ENCODE measurements around the gene PDZRN3. TPM values are rescaled to one million over a fixed set of nuclear protein-coding genes. Genes with fewer than 3 reads are reported as not detected.

The PDZRN3 gene
- total and polyA plus RNA-seq, 2 of the 13 experiments (the other 11 are each of a cell fraction or from before 2014, with no cell fraction given), result not detected

DNA sequence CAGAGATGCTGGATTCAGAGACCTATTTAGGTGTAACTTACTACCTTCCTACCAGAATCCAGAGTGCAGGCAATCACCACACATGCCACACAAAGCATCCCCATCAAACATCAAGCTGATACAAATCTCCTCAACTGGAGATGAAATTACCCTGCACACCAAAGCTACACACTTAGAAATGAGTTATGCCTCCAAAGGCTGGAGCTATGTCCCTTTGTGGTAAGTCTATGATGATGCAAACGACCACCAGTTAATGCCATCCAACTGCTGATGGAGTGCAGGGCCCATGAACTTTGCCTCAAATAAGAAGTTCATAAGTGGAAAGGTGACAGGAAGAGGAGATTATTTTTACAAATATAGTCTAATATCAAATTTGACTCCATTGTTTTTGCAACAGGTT lies 38.1 kb downstream of the PDZRN3 start:
- ChIA-PET CTCF (ENCODE audit: low intra/inter-chr PET ratio, low total read pairs) (no interaction called here), POLR2A (no interaction called here)
- H3K27me3 ChIP-seq (ENCODE audit: control insufficient read depth in 1 of 2, insufficient read depth in 2 of 2, low read length in 2 of 2), result no peaks in the 10 kb centered on the region
- no peak overlapping the region for H2AFZ ChIP-seq (ENCODE audit: low read length)
- no peak overlapping the region for H3K9ac ChIP-seq (ENCODE audit: insufficient read depth, low read depth, low read length)
- TF ChIP-seq ZNF792 (CRISPR knock-in tag; IDR thresholded peaks at IDR 0.05), result no peak
- TF ChIP-seq ELK4 (CRISPR knock-in tag; IDR thresholded peaks at IDR 0.05; ENCODE audit: borderline replicate concordance), result no peak
- TF ChIP-seq ZNF556 (CRISPR knock-in tag; IDR thresholded peaks at IDR 0.05; ENCODE audit: borderline replicate concordance), result no peak
- TF ChIP-seq AGO1 (IDR thresholded peaks at IDR 0.05; ENCODE audit: low read depth, low read length, poor library complexity, severe bottlenecking), result no peak
- TF ChIP-seq HNRNPL (IDR thresholded peaks at IDR 0.05; ENCODE audit: low read depth, low read length), result no peak
- TF ChIP-seq RNF219 (CRISPR knock-in tag; IDR thresholded peaks at IDR 0.05), result no peak
- no peak for TF ChIP-seq AKAP8 (CRISPR knock-in tag; IDR thresholded peaks at IDR 0.05)
- no peaks in the 10 kb centered on the region for H3K4me1 ChIP-seq (ENCODE audit: insufficient read depth, low read length)
- 22% methylated on average over 1 of the region's 1 CpG for WGBS (ENCODE audit: low lambda C conversion rate)
- DNase-seq (ENCODE audit: low spot score), result no peak
- H3K4me3 ChIP-seq (replicated peaks in 1 of 3; ENCODE audit: insufficient read depth in 1 of 3, low read depth in 2 of 3, low read length in 3 of 3), result no peak overlapping the region
- no peak overlapping the region for H3K27ac ChIP-seq (ENCODE audit: extremely low read length, insufficient read depth, low read length)
- no TSS peak for BruUV-seq (replicated peaks)
- ATAC-seq, result no peak
- H3K4me2 ChIP-seq (ENCODE audit: low read depth, low read length), result no peak overlapping the region
- in situ Hi-C loops (cut with HindIII; ENCODE audit: extremely low pct_ligation_motif_present, low pct_unique_long_range_greater_than_20kb) (no loop called here), intact Hi-C loops (cut with micrococcal nuclease; ENCODE audit: unreplicated experiment) (no loop called here)
- no peaks in the 10 kb centered on the region for H3K79me2 ChIP-seq (ENCODE audit: insufficient read depth, low read length)
- no peaks in the 10 kb centered on the region for H4K20me1 ChIP-seq (ENCODE audit: insufficient read depth, low read length)
- no peak for FAIRE-seq
- H3K36me3 ChIP-seq (replicated peaks in 1 of 2; ENCODE audit: control insufficient read depth in 1 of 2, insufficient read depth in 2 of 2, low read length in 2 of 2), result no peaks in the 10 kb centered on the region
- H3K9me3 ChIP-seq (ENCODE audit: low read length), result no peaks in the 10 kb centered on the region

Measured in HepG2 (cell line).